GM21723 (cell line): ENCODE measurements around the gene OSTM1.
"Not testable (repeated sequence)": the region's sequence is repeated elsewhere in the genome, so short reads cannot be mapped to it uniquely, and the experiment has no call there.

Experiments
- ATAC-seq: cut with Tn5 transposase; IDR thresholded peaks from one replicate; pipeline ENCODE4 v1.9.1; 2021; ENCODE audit warnings: mild to moderate bottlenecking, moderate library complexity; ENCODE audit not compliant: unreplicated experiment

The OSTM1 gene

DNA sequence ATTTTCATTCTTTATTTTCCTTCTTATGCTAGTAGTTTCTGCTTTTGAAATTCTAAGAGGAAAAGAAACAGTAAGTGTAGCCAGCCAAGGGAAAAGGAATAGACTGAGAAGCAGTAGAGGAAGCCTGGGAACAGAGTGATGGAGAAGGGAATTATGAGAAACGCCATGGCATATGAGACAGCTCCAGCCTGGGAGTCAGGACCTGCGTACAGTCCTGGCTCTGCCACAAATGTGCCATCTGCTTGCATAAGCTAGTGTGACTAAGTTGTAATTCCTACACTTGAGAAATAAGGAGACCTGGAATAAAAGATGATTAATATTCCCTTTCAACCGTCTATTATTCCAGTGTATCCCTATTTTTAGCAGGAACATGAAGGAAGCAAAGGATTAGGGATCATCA, 47.5 kb downstream of the OSTM1 start:
- ATAC-seq: no peak

DNA sequence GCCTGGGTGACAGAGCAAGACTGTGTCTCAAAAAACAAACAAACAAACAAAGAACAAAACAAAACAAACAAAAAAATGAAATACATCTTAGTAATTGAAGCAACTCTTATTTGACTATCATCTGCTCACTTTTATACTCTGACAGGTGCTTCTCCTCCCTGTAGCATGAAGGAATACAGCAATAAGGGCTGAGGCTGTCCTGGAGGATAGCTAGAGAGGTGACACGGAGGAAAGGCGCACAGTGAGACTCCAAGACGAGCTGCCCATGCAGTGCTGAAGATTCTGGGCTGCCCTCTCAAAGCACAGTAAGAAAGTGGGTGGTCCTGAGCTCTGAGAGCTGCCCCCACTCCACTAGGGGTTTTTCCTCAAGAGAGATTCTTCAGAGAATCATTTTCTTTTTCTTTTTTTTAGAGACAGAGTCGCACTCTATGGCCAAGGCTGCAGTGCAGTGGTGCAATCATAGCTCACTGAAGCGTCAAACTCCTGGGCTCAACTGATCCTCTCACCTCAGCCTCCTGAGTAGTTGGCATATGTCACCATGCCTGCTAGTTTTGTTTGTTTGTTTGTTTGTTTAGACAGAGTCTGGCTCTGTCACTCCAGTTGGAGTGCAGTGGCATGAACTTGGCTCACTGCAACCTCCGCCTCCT, 50.0 kb downstream of the OSTM1 start:
- ATAC-seq: no peak

DNA sequence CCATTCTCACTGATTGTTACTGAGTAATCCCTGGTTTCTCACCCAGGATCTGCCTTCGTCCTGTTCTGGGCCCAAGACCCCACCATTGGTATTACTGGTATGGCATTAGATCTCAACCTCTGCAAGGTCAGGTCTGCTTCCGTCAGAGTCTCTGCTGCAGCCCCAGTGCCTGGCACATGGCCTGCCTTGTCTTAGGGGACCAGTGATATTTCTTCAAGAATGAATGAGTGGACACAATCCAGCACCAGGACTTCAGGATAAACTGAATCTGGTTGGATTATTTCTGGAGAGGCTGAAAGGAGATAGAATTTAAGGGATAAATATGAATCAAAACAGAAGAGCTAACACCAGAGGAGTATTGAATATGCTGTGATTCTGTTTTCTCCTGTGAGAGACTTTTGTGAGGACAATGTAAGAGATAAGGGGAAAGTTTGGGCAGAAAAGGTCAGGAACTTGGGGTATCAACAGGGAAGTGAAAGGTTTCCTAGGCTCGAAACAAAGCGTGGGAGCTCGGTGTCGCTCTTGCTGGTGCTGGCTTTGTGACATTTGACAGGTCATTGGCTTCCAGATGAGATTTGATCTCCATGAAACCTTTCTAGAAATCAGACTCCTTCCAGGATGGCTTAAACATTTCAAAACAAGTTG, 53.9 kb downstream of the OSTM1 start:
- ATAC-seq: no peak

DNA sequence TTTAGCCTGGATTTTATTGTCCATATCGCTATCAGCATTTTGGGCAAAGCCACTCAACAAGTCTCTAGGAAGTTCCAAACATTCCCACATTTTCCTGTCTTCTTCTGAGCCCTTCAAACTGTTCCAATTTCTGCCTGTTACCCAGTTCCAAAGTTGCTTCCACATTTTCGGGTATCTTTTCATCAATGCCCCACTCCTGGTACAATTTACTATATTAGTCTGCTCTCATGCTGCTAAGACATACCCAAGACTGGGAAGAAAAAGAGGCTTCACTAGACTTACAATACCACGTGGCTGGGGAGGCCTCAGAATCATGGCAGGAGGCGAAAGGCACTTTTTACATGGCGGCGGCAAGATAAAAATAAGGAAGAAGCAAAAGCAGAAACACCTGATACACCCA, 58.3 kb downstream of the OSTM1 start:
- ATAC-seq: not testable (repeated sequence)

DNA sequence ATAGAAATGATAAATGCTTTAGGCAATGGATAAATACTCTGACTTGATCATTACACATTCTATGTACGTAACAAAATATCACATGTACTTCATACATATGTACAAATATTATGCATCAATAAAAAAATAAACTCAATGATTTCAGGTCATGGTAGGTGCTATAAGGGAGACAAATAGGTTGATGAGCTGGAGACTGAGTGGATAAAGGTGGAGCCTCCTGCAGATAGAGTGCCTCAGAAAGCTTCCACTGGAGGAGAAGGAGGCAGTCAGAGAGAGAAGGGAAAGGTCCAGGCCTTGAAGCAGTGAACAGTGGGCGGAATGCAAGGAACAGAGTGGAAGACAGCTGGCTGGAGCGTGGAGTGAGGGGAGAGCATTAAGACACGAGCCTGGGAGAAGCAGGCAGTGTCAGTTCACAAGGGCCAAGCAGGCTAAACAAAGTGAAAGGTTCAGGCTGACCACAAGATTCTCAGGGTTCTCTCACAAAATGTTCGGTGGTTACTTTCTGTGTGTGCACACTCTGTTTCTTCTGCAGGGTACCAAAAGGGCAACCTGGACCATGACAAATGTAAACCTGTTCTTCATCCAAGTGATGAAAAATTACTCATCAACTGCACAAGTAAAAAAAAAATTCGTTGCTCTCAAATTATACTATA, 60.6 kb downstream of the OSTM1 start:
- no peak for ATAC-seq

DNA sequence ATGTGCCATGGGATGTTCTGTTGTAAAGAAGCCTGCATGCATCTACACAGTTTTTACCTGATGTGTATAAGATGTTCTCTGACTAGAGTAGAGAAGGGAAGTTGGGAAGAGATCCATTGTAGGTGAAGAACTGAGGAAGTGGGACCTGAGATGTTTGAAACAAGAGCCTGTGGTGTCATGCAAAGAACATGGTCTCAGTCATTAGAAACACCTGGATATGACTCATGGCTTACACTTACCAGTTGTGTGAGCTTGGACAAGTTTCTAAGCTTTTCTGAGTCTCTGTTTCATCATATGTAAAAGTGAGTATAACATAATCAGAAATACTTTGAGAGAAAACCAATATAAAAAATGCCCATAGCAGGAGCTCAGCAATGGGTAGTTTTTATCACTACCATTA, 64.6 kb downstream of the OSTM1 start:
- no peak for ATAC-seq

DNA sequence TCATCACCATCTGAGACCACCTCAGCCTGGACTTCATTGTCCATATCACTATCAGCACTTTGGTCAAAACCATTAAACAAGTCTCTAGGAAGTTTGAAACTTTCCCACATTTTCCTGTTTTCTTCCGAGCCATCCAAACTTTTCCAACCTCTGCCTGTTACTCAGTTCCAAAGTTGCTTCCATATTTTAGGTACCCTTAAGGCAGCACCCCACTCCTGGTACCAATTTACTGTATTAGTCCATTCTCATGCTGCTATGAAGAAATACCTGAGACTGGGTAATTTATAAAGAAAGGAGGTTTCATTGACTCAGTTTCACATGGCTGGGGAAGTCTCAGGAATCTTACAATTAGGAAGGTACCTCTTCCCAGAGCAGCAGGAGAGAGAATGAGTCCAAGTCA, 65.3 kb downstream of the OSTM1 start:
- ATAC-seq: not testable (repeated sequence)

DNA sequence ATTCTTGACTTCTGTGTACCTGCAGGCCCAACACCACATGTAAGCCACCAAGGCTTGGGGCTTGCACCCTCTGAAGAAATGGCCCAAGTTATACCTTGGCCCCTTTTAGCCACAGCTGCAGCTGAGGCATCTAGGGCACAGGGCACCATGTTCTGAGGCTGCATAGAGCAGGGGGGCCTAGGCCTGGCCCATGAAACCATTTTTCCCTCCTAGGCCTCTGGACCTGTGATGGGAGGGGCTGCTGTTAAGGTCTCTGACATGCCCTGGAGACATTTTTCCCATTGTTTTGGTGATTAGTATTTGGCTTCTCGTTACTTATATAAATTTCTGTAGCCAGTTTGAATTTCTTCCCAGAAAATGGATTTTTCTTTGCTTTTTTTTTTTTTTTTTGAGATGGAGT, 66.2 kb downstream of the OSTM1 start:
- ATAC-seq: no peak

DNA sequence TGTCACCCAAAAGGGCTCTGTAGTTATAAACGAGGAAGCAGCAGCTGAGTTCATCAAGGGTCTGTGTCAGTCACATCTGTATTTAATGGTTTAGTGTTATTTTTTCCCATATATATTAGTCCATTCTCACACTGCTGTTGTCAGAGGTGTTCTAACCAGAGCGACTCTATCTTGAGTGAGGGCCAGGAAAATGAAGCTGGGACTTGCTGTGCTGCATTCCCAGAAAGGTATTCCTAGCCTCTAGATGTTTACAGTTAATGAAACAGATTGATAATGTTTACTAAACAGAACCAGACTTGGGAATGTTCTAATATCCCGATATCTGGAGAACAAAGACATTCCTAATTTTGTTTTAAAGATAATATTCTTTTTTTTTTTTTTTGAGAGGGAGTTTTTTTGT, 68.6 kb downstream of the OSTM1 start:
- ATAC-seq: no peak

DNA sequence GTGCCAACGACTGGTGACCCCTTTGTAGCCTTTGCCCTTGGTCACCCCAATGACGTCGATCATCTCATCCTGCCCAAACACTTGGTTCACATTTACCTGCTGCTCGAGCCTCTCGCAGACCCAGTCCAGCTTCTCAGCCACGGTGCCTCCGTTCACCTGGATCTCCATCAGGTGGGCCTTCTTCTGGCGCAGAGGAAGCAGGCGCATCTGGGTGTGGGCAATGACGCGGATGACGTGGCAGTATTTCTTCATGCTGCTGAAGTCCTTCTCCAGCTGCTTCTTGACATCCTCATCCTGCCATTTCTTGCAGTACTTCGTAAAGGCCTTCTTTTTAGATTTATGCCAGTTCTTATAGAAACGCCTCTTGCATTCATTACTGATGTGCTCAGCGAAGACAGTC, 69.7 kb downstream of the OSTM1 start:
- no peak for ATAC-seq

DNA sequence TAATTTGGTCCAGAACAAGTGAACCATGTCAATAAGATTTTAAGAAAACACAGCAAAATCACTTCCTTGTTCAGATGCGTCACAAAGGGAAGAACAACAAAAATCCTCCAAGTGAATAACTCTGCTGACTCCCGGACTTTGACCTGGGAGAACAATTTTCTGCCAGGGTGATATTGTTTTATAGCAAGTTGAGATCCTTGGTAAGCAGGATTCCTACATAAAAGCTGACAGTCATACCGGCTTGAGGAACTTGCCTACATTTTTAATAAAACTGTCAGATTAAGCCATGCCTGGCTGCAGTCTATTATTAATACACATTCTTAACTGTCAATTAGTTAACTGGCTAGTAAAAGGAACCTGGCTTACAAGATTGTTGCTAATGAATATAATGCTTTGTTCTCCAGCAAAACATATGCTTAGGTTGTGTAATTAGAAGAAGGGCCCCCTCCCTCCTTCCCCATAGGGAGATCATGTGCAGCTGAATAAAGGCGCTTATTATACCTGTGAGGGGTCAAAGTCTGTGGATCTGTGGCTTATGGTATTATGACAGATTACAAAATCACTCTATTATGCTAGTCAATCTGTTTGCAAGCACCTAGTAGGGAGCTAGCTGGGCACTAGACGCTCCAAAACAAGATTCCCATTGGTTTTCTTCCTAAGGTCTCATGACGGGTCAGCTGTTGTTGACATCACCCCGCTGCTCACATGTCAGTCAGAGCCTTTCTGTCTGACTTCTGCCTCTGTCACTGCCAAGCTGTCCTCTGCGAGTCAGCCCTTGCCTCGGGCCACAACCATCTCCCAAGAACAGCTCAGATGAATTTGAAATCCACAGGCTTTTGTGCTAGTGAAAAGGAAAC, 71.9 kb downstream of the OSTM1 start:
- no peak for ATAC-seq

DNA sequence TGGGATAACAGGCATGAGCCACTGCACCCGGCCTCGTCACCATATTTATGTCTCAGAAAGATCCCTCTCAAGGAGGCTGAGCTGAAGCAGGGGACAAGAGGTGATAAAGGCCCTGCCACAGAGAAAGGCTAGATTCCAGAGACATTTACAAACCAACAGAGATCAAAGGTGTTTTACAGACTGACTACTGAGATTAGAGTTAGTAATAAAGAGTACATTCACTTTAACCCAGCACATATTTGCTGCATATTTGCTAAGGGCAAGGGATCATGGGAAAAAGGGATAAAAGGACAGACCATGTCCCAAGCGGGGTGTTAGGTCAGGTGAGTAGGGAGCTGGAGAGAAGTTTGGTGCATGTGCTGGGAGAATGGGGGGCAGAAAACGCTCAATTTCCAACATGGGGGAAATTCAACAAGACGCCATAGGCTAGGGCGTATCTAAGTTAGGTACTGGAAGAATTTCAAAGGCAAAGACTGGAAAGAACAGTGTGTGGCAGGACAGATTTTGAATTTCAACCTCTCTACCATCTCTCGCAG, 72.8 kb downstream of the OSTM1 start:
- no peak for ATAC-seq

DNA sequence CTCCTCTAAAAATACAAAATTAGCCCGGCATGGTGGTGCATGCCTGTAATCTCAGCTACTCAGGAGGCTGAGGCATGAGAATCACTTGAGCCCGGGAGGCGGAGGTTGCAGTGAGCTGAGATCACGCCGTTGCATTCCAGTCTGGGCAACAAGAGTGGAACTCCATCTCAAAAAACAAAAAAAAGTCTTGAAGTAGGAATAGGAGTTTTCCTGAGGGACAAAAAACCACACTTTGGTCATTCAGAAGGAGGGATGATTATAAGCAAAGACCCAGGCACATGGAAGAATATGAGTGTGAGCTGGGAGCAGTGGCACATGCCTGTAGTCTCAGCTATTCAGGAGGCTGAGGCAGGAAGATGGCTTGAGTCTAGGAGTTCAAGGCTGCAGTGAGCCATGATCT, 74.3 kb downstream of the OSTM1 start:
- not testable (repeated sequence) for ATAC-seq

DNA sequence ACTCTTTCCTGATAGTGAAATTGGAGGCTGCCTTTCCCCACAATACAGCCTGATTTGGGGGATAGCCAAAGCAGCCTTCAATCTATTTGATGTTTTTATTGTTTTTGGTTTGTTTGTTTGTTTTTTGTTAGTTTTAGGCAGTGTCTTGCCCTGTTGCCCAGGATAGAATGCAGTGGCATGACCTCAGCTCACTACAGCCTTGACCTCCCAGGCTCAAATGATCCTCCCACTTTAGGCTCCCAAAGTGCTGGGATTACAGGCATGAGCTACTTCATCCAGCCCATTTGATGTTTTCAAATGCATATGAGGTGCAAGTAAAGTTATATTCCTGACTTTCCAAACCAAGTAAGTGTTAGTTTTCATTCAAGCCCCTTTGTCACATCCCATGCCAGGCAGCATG, 75.2 kb downstream of the OSTM1 start:
- ATAC-seq: no peak

DNA sequence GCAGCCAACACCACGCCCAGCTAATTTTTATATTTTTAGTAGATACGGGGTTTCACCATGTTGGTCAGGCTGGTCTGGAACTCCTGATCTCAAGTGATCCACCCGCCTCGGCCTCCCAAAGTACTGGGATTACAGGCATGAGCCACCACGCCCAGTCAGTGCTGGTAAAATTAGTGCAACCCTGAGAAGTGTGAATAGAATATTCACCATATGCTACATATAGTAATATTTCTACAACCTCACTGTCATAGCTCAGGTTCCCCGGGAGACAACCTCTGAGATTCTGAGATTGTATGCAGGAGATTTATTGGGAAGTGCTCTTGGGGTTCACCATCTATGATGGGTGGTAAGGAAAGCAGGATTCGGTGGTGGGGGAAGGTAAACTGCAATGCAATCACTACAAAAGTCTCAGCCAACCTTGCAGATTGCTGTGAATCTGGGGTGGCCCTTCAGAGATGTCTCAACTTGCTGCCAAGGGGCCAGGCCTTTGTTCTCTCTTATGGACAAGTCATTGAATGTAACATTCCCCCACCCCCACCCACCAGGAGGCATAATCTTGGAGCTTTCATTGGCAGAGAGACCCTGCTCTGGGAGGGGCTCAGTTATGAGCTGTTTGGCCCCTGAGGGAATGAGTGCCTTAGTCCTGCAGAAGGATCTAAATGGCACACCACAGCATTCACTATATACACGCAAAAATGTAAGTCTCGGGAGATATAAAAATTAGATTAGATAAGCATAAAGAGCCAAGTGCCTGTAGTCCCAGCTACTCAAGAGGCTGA, 82.6 kb downstream of the OSTM1 start:
- no peak for ATAC-seq
